ENCODE data around the gene FOXO1.

FOXO1 gene

DNA sequence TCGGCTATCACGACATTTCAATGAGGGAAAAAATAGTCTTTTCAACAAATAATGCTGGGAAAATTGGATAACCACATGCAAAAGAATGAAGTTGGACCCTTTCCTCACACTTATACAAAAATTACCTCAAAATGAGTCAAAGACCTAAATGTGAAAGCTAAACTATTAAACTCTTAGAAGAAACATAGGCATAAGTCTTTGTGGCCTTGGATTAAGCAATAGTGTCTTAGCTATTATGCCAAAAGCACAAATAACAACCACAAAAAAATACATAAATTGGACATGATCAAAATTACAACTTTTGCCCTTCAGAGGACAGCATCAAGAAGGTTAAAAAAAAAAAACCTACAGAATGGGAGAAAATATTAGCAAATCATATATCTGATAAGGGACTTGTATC lies 156.6 kb downstream of the FOXO1 start:
- TF ChIP-seq GATA1 (IDR thresholded peaks at IDR 0.05; ENCODE audit: low read depth, low read length) (no peak), POLR2A (IDR thresholded peaks at IDR 0.05; ENCODE audit: low read length) (no peak)
- no peak for DNase-seq

DNA sequence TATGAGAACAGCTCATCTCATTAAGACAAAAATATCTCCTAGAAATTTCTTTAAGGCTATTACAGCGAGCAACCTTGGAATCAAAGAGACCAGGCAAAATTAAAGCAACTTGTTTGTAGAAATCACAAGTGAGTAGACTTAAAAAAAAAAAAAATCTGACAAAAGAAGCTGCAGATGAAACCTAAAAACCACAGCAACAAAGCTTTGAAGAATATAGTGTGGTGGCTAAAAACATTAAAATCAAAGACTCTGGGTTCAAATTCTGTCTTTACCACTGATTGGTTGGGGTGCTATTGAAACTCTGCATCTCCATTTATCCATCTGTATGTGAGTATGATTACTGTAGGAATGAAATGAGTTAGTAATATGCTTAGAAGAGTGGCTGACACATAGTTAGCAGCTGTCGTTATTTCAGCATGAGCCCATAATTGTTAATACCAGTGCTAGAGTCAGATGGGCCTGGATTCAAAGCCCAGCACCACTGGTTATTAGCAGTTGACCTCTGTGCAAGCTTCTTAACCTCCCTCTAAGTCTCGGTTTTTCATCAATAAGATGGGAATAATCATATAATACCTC lies 157.6 kb downstream of the FOXO1 start:
- no peak for DNase-seq
- no peak for TF ChIP-seq POLR2A (IDR thresholded peaks at IDR 0.05; ENCODE audit: low read length)
- no peak for TF ChIP-seq GATA1 (IDR thresholded peaks at IDR 0.05; ENCODE audit: low read depth, low read length)

DNA sequence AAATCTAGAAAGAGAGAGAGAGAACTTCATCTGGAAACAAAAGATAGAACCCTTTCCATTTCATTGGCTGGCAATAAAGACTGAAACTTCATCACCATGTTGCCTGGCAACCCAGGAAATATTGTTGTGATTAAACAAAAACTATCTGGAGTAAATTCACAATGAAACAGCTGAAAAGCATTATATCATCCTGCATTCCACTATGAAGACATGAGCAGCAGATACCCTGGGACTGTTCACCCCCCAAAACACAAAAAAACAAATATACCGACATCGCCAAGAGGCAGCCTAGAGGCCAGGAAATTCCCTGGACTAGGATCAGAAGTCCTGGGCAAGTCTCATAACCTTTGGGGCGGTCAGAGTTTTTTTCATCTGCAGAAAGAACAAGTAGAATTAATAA lies 158.3 kb downstream of the FOXO1 start:
- TF ChIP-seq POLR2A (IDR thresholded peaks at IDR 0.05; ENCODE audit: low read length) (no peak), GATA1 (IDR thresholded peaks at IDR 0.05; ENCODE audit: low read depth, low read length) (no peak)
- DNase-seq = no peak

DNA sequence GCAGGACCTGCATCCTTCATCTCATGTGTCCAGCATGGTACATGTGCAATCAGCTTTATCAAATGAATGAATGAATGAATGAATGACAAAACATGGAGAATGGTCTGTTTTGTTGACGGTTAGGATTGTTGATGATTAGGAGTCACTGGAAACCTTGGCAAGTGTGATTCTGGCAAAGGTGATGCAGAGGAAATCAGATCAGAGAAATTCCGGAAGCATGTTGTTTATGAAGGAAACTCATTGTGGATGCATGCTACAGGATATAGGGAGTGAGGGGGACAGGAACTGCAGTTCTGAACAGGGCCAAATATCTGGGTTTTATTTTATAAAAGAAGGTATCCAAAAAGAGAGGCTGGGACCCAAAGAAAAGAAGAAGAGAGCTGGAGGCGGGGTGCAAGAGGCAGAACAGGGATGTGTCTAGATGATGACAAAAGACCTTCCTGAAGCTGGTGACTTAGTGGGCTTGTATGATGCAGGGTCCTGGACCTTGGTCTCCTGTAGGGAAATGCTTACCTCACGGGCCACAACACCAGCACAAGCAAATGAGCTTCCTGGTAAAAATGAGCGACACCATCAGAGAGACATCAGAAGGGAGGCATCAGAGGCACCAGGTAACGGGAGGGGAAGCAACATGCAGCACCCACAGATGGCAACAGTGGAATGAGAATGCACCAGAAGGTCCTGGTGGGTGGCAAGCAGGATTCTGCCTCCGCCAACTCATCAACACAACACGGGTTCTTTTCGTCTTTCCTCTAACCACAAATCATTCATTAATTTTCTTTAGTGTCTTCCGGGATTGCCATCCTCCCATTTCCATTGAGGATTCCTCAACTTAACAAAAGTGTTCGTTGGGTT lies 159.6 kb downstream of the FOXO1 start:
- TF ChIP-seq GATA1 (IDR thresholded peaks at IDR 0.05; ENCODE audit: low read depth, low read length) (no peak), POLR2A (IDR thresholded peaks at IDR 0.05; ENCODE audit: low read length) (no peak)
- no peak for DNase-seq
